ENCODE measurements around the gene KRT79.

KRT79 gene

GRCh38 chr12:52813885-52814709 is 20.0 kb downstream of the KRT79 start, which contains the start of gene KRT4:
KRT4 (minus strand) TSS chr12:52814116; CDS start chr12:52814058, 58 bp downstream.
- ATAC-seq (ENCODE audit: low read depth): no peak
- H3K9me3 Mint-ChIP-seq: no peaks in the 10 kb centered on the region
- H3K27me3 Mint-ChIP-seq: peaks cover 16% of the 10 kb centered on the region
- H3K36me3 Mint-ChIP-seq: no peaks in the 10 kb centered on the region
- no peak within 1 kb of the TSS for H3K27ac Mint-ChIP-seq
- no peaks in the 10 kb centered on the region for H3K4me1 Mint-ChIP-seq
- H3K4me3 Mint-ChIP-seq: no peak within 1 kb of the TSS
- no peak for DNase-seq (ENCODE audit: low spot score in 2 of 2)

- Mint-ChIP-seq H3K36me3 (no peaks in the 10 kb centered on the region), H3K27me3 (peaks cover 12% of the 10 kb centered on the region)
These were observed 20.8 kb downstream of the KRT79 start for GRCh38 chr12:52813203-52813819.

GRCh38 chr12:52812749-52813148 is 21.4 kb downstream of the KRT79 start:
- Mint-ChIP-seq H3K27me3 (peaks cover 14% of the 10 kb centered on the region), H3K27ac (no peak overlapping the region), H3K4me3 (no peak overlapping the region), H3K36me3 (no peaks in the 10 kb centered on the region), H3K9me3 (no peaks in the 10 kb centered on the region), H3K4me1 (no peaks in the 10 kb centered on the region)
- ATAC-seq (ENCODE audit: low read depth) (no peak), DNase-seq (ENCODE audit: low spot score in 2 of 2) (no peak)

More at GRCh38 chr12:52813203-52813819, 20.8 kb downstream of the KRT79 start:
- no peak for ATAC-seq (ENCODE audit: low read depth)
- Mint-ChIP-seq H3K27ac (no peak overlapping the region), H3K4me3 (no peak overlapping the region), H3K4me1 (no peaks in the 10 kb centered on the region), H3K9me3 (no peaks in the 10 kb centered on the region)
- no peak for DNase-seq (ENCODE audit: low spot score in 2 of 2)

- DNase-seq (ENCODE audit: low spot score in 2 of 2) (no peak), ATAC-seq (ENCODE audit: low read depth) (no peak)
- H3K9me3 Mint-ChIP-seq: no peaks in the 10 kb centered on the region
- H3K27me3 Mint-ChIP-seq: peaks cover 12% of the 10 kb centered on the region
- no peaks in the 10 kb centered on the region for H3K36me3 Mint-ChIP-seq
- no peaks in the 10 kb centered on the region for H3K4me1 Mint-ChIP-seq
- H3K27ac Mint-ChIP-seq: no peak overlapping the region
- no peak overlapping the region for H3K4me3 Mint-ChIP-seq
These were observed 22.1 kb downstream of the KRT79 start for GRCh38 chr12:52812073-52812400.

- no peaks in the 10 kb centered on the region for H3K9me3 Mint-ChIP-seq
- H3K4me3 Mint-ChIP-seq: no peak overlapping the region
- peaks cover 15% of the 10 kb centered on the region for H3K27me3 Mint-ChIP-seq
- no peaks in the 10 kb centered on the region for H3K36me3 Mint-ChIP-seq
- H3K27ac Mint-ChIP-seq: no peak overlapping the region
- no peaks in the 10 kb centered on the region for H3K4me1 Mint-ChIP-seq
- ATAC-seq (ENCODE audit: low read depth) (no peak), DNase-seq (ENCODE audit: low spot score in 2 of 2) (no peak)
These were observed 22.7 kb downstream of the KRT79 start for GRCh38 chr12:52811191-52812072.

- DNase-seq (ENCODE audit: low spot score in 2 of 2) (no peak), ATAC-seq (ENCODE audit: low read depth) (no peak)
- no peaks in the 10 kb centered on the region for H3K36me3 Mint-ChIP-seq
- H3K27ac Mint-ChIP-seq: no peak overlapping the region
- no peaks in the 10 kb centered on the region for H3K9me3 Mint-ChIP-seq
- H3K27me3 Mint-ChIP-seq: peaks cover 18% of the 10 kb centered on the region
- no peak overlapping the region for H3K4me3 Mint-ChIP-seq
- H3K4me1 Mint-ChIP-seq: no peaks in the 10 kb centered on the region
These were observed 23.6 kb downstream of the KRT79 start for GRCh38 chr12:52810554-52810953.

GRCh38 chr12:52809166-52809565 is 24.9 kb downstream of the KRT79 start:
- H3K27me3 Mint-ChIP-seq: peaks cover 15% of the 10 kb centered on the region
- DNase-seq (ENCODE audit: low spot score in 2 of 2) (no peak), ATAC-seq (ENCODE audit: low read depth) (no peak)
- H3K4me1 Mint-ChIP-seq: no peaks in the 10 kb centered on the region
- no peaks in the 10 kb centered on the region for H3K9me3 Mint-ChIP-seq
- H3K36me3 Mint-ChIP-seq: no peaks in the 10 kb centered on the region
- no peak overlapping the region for H3K4me3 Mint-ChIP-seq
- no peak overlapping the region for H3K27ac Mint-ChIP-seq

- DNase-seq (ENCODE audit: low spot score in 2 of 2): no peak
- Mint-ChIP-seq H3K27me3 (peaks cover 16% of the 10 kb centered on the region), H3K9me3 (no peaks in the 10 kb centered on the region), H3K36me3 (no peaks in the 10 kb centered on the region), H3K4me1 (no peaks in the 10 kb centered on the region), H3K27ac (no peak overlapping the region), H3K4me3 (no peak overlapping the region)
- ATAC-seq (ENCODE audit: low read depth): no peak
These were observed 25.4 kb downstream of the KRT79 start for GRCh38 chr12:52808573-52809160.

GRCh38 chr12:52807544-52808470 is 26.3 kb downstream of the KRT79 start:
- H3K27ac Mint-ChIP-seq: no peak overlapping the region
- DNase-seq (ENCODE audit: low spot score in 2 of 2): no peak
- no peak for ATAC-seq (ENCODE audit: low read depth)
- peaks cover 18% of the 10 kb centered on the region for H3K27me3 Mint-ChIP-seq
- H3K4me1 Mint-ChIP-seq: no peaks in the 10 kb centered on the region
- H3K36me3 Mint-ChIP-seq: no peaks in the 10 kb centered on the region
- H3K4me3 Mint-ChIP-seq: no peak overlapping the region
- H3K9me3 Mint-ChIP-seq: no peaks in the 10 kb centered on the region

- no peaks in the 10 kb centered on the region for H3K9me3 Mint-ChIP-seq
These were observed 27.1 kb downstream of the KRT79 start for GRCh38 chr12:52806821-52807543.

GRCh38 chr12:52806169-52806811 is 27.8 kb downstream of the KRT79 start:
- no peak for ATAC-seq (ENCODE audit: low read depth)
- Mint-ChIP-seq H3K9me3 (no peaks in the 10 kb centered on the region), H3K27ac (no peak overlapping the region)

More at GRCh38 chr12:52806821-52807543, 27.1 kb downstream of the KRT79 start:
- Mint-ChIP-seq H3K4me3 (no peak overlapping the region), H3K36me3 (no peaks in the 10 kb centered on the region), H3K4me1 (no peaks in the 10 kb centered on the region), H3K27me3 (peaks cover 21% of the 10 kb centered on the region), H3K27ac (no peak overlapping the region)
- ATAC-seq (ENCODE audit: low read depth): no peak
- DNase-seq (ENCODE audit: low spot score in 2 of 2): no peak

GRCh38 chr12:52805739-52806138 is 28.4 kb downstream of the KRT79 start:
- Mint-ChIP-seq H3K36me3 (no peaks in the 10 kb centered on the region), H3K9me3 (no peaks in the 10 kb centered on the region), H3K4me3 (no peak overlapping the region), H3K27me3 (peaks cover 21% of the 10 kb centered on the region), H3K27ac (no peak overlapping the region), H3K4me1 (no peaks in the 10 kb centered on the region)
- DNase-seq (ENCODE audit: low spot score in 2 of 2) (no peak), ATAC-seq (ENCODE audit: low read depth) (no peak)

More at GRCh38 chr12:52806169-52806811, 27.8 kb downstream of the KRT79 start:
- Mint-ChIP-seq H3K36me3 (no peaks in the 10 kb centered on the region), H3K4me1 (no peaks in the 10 kb centered on the region), H3K4me3 (no peak overlapping the region), H3K27me3 (peaks cover 21% of the 10 kb centered on the region)
- no peak for DNase-seq (ENCODE audit: low spot score in 2 of 2)

Data from memory B cell (primary cell).